Choroid plexus epithelial cell (primary cell): ENCODE measurements around the gene MOV10L1.
A peak's percentile ranks its signal among the peaks of the same experiment; 100 is the strongest.

Experiments used
- DNase-seq: peaks from one replicate; pipeline ENCODE4 v3.0.0-alpha.2; 2010; ENCODE audit warnings: low read depth
- H3K4me3 ChIP-seq: 2 replicates; pipeline ENCODE4 v1.5.1; 2011; ENCODE audit warnings: low read depth, mild to moderate bottlenecking, control low read depth, low read length, moderate library complexity
- TF ChIP-seq, protein P1 (sequence below): conservative IDR thresholded peaks from 2 replicates; pipeline ENCODE4 v1.5.1; 2011; ENCODE audit warnings: low read depth, mild to moderate bottlenecking, control low read depth, inconsistent platforms, low read length, moderate library complexity

Gene MOV10L1

DNA sequence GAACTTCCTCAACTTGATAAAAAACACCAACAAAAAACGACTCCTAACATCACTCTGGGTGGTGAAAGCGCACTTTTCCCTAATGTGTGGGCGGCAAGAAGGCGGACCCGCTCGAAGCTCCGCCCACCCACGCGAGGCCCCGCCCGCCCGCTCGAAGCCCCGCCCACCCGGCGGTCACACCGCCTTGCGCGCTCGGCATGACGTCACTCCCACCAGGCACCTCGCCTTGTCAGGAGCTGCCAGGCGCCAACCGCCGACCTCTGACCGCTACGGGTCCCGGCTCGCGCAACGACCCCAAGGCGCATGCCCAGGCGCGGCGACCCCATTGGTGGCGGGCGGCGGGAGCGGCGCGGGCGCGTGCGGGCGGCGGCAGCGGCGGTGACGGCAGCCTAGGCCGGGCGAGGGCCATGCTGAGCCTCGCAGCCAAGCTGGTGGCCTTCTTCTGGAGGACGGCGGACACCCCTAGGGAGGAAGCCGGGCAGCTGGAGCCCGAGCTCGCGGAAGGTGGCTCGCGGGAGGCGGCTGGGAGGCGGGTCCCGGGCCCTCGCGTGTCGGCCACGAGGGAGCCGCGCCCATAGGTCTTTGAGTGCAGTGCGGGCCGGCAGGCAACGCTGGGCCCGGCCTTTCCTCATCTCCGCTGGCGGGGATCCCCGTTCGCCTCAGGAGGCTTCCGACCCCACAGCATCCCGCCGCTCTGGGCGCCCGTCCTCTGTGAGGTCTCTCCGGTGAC lies at the start of gene MOV10L1:
TSS of gene MOV10L1 (plus strand) at position 325 of the 730 bp plus-strand sequence. CDS start at position 408, 83 bp downstream.
- TF ChIP-seq, protein P1, sequence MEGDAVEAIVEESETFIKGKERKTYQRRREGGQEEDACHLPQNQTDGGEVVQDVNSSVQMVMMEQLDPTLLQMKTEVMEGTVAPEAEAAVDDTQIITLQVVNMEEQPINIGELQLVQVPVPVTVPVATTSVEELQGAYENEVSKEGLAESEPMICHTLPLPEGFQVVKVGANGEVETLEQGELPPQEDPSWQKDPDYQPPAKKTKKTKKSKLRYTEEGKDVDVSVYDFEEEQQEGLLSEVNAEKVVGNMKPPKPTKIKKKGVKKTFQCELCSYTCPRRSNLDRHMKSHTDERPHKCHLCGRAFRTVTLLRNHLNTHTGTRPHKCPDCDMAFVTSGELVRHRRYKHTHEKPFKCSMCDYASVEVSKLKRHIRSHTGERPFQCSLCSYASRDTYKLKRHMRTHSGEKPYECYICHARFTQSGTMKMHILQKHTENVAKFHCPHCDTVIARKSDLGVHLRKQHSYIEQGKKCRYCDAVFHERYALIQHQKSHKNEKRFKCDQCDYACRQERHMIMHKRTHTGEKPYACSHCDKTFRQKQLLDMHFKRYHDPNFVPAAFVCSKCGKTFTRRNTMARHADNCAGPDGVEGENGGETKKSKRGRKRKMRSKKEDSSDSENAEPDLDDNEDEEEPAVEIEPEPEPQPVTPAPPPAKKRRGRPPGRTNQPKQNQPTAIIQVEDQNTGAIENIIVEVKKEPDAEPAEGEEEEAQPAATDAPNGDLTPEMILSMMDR, result no peak
- peak; percentile 30 for DNase-seq
- H3K4me3 ChIP-seq, result no peak within 1 kb of the TSS

DNA sequence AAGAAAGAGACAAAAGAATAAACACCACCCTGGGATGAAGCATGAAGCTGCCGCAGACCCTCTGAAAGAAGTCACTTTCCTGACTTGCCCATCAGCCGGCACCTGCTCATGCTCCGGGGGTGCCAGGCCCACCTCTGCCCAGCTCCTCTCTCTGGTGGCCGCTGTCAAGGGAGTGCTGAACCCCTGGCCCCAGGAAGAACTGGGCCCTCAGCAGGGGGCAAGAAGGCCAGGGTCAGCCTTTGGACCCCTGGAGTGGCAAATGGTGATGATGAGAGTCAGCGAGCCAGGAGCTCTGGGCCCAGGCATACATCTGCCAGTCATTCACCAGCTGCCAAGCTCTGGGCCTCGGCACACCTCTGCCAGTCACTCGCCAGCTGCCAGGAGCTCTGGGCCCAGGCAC lies 49.1 kb upstream of the MOV10L1 start:
- H3K4me3 ChIP-seq, result no peak overlapping the region
- TF ChIP-seq, protein P1, result no peak
- no peak for DNase-seq

DNA sequence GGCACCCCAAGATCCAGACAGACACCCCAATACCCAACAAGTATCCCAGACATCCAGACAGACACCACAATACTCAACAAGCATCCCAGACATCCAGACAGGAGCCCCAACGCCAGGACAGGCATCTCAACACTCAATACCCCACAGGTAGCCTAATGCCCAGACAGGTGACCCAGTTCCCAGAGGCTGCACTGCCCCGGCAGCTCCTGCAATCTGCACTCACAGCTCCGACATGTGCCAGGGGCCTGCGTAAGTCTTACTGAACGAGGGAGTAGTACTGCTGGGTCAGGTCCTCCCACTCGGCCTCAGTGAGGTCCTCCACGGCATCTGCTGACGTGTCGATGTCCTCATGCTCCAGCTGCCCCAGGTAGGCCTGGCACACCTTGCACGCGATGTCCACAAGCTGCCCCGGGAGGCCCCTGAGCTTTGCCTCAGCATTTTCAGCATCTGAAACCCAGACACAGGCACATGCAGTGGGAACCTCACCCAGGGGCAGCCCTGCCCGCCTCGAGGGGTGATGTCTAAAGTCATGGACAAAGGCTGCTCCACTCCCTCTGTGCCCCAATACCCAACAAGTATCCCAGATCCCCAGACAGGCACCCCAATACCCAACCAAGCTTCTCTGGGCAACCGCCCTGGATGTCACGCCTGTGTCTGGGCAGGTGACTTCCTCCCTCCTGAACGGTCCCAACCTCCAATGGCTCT lies 48.3 kb upstream of the MOV10L1 start:
- TF ChIP-seq, protein P1, result no peak
- DNase-seq, result no peak
- no peak overlapping the region for H3K4me3 ChIP-seq

DNA sequence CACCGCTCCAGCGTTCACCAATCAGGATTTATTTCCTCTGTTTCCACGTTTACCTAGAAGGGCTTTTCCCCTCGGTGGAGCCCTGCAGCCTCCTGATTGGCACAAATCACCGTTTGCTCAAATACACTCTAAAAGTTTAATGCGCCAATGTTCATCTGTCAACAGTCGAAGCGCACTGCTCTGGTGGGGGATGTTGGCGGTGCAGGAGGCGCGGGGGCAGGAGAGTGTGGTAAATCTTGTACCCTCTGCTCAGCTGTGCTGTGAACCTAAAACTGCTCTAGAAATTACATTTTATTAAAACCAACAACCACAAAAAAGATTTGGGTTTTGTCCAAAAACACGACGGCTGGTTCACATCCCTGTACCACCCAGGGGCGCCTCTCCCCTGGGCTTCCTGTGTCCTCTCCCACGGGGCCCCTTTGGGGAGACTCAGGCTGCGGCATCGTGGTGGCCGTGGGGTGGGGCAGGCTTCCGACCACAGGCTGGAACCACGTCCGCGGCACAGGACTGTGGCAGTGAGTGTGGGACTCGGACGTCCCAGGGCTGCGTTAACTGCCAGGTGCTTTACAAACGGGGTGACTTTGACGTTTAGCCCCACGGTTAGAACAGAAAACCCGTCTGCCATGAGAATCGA lies 45.2 kb upstream of the MOV10L1 start:
- TF ChIP-seq, protein P1, result no peak
- DNase-seq, result no peak
- no peak overlapping the region for H3K4me3 ChIP-seq

DNA sequence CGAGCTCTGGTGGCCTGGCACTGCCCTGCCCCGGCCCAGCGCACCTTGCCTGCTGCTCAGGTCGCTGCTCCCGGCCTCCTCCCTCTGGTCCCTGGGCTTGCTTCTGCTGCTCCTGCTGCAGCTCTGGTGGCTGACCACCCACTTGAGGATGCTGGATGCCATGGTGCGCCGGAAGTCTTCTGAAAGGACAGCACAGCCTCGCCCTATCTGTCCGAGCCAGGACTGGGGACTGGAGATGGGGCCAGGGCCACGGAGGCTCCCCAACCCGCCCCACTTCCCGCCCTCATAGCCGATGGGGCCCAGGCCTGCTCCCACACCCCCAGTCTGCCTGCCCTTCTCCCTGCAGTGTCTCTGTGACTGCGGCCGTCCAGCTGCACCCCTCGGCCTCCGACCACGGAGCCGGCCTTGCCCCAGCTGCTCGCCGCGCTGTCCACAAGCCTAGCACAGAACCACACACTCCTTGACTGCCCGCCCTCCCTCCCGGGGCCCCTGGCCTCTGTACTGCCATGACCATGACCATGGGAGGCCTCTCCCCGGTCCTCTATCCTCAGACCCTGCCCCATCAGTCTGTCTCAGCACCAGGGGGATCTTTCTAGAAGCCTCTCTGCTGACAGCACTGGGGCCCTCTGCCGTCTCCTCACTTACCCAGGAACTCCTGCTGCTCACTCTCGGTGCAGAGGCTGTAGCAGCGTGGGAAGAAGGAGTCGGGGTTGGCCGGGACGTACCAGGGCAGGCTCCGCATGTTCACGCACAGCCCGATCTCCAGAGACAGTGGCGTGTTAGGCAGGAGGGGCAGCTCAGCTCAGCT lies 44.4 kb upstream of the MOV10L1 start:
- DNase-seq, result no peak
- no peak overlapping the region for H3K4me3 ChIP-seq
- TF ChIP-seq, protein P1, result no peak

DNA sequence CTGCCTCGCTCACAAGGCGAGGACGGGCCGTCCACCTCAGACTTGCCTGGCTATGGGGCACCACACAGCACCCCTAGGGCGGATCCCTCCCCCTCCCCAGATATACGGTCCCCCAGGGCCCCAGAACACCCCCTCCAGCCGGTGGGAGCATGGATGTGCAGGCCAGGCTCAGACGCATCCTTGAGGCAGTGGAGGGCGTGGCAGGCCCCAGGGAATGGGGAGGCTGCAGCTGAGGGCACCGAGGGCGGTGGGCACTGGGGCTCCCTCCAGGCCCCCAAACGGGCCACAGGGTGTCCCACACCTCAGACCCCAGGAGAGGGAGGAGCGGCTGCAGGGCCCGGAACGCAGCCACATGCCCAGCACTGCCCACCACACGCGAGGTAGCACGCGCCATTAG lies 43.8 kb upstream of the MOV10L1 start:
- TF ChIP-seq, protein P1, result no peak
- DNase-seq, result no peak
- no peak overlapping the region for H3K4me3 ChIP-seq
